ENCODE measurements around the gene KIF11. TPM values are rescaled to one million over a fixed set of nuclear protein-coding genes. Genes with fewer than 3 reads are reported as not detected.

KIF11 gene
- total and polyA plus RNA-seq, 2 of the 4 experiments (the other 2 are of a cell fraction) = 8.8 to 18.3 TPM

- intact Hi-C loops (cut with micrococcal nuclease) (loop anchor here (5.0 kb wide), 1 partner anchor 129 kb away; no protein-coding TSS in a partner anchor), in situ Hi-C loops (cut with MboI; ENCODE audit: low sequenced_read_pairs) (no loop called here), dilution Hi-C loops (cut with HindIII; ENCODE audit: low sequenced_read_pairs, unreplicated experiment) (no loop called here)
- Histone ChIP-seq H2BK15ac (ENCODE audit: low read depth, low read length) (no peak overlapping the region), H3K27ac (ENCODE audit: insufficient read depth, low read length) (no peak overlapping the region), H2BK5ac (ENCODE audit: low read depth, low read length, poor library complexity, severe bottlenecking) (no peak overlapping the region), H2BK120ac (ENCODE audit: low read depth, low read length) (no peak overlapping the region), H3K9me3 (ENCODE audit: control insufficient read depth, insufficient read depth, low read length) (no peaks in the 10 kb centered on the region), H3K14ac (replicated peaks; ENCODE audit: low read depth, low read length) (no peak overlapping the region), H3K4me1 (ENCODE audit: control insufficient read depth, insufficient read depth, low read length) (peaks cover 27% of the 10 kb centered on the region), H4K20me1 (ENCODE audit: insufficient read depth, low read length) (0 out of 2 replicates have a peak, but pooled peaks cover 3% of the 10 kb centered on the region), H2AK5ac (ENCODE audit: low read depth, low read length) (no peak overlapping the region), H3K27me3 (ENCODE audit: control insufficient read depth, insufficient read depth, low read length) (no peaks in the 10 kb centered on the region), H4K91ac (ENCODE audit: insufficient read depth, low read depth, low read length) (no peak overlapping the region), H2AK9ac (replicated peaks; ENCODE audit: low read depth, low read length, poor library complexity) (no peak overlapping the region), H2BK20ac (ENCODE audit: low read depth, low read length) (no peak overlapping the region), H3K23ac (ENCODE audit: low read depth, low read length) (no peak overlapping the region), H3K9ac (ENCODE audit: low read depth, low read length) (no peak overlapping the region), H3K4me3 (ENCODE audit: insufficient read depth, low read depth, low read length) (no peak overlapping the region; the same call in 1 of the 2 replicates), H4K5ac (ENCODE audit: low read depth, low read length) (no peak overlapping the region), H3K79me1 (ENCODE audit: low read depth in 1 of 2, low read length in 2 of 2) (peaks cover 16 to 51% of the 10 kb centered on the region in 2 experiments; a peak in 3 of 4 replicates), H3K4me2 (ENCODE audit: low read depth, low read length) (peak overlapping the region; percentile 75; the same call in 1 of the 2 replicates), H3K36me3 (ENCODE audit: control insufficient read depth, insufficient read depth, low read length) (peaks cover 9% of the 10 kb centered on the region), H3K56ac (ENCODE audit: extremely low read depth, insufficient read depth, low read length) (no peak overlapping the region), H2AFZ (replicated peaks; ENCODE audit: low read length, poor library complexity) (no peak overlapping the region), H3K18ac (ENCODE audit: low read depth, low read length) (no peak overlapping the region), H3K9me1 (ENCODE audit: insufficient read depth, low read length) (peaks cover 8% of the 10 kb centered on the region; the same call in 1 of the 2 replicates), H4K8ac (ENCODE audit: low read depth in 2 of 2, low read length in 2 of 2) (no peak overlapping the region), H3K4ac (ENCODE audit: low read depth, low read length) (no peak overlapping the region)
- ATAC-seq (ENCODE audit: low read depth) (no peak), DNase-seq (no peak)
- ChIA-PET POLR2A (ENCODE audit: unreplicated experiment) (interaction anchor here (0.5 to 0.7 kb wide), 2 partner anchors 74 to 176 kb away, joined by 3 to 6 read pairs; no protein-coding TSS in a partner anchor), CTCF (interaction anchor here (0.7 kb wide), 1 partner anchor 150 kb away, joined by 3 read pairs; no protein-coding TSS in a partner anchor)
- TF ChIP-seq CEBPB (IDR thresholded peaks at IDR 0.05; ENCODE audit: low read depth, low read length) = peak; percentile 92
- no peak for TF ChIP-seq MAFK (IDR thresholded peaks at IDR 0.05; ENCODE audit: low read depth, low read length)
- BruUV-seq (replicated peaks) = no TSS peak
- WGBS, 2 experiments (ENCODE audit: extremely low coverage in 2 of 2, insufficient read length in 1 of 2) = no CpG with 5 or more reads among the region's 7 CpGs
These were observed 100.0 kb downstream of the KIF11 start for GRCh38 chr10:92692697-92693533.
